HG03025 (cell line): ENCODE results near the gene CLOCK.

ENCODE experiments used
- ATAC-seq: cut with Tn5 transposase; IDR thresholded peaks from one replicate; pipeline ENCODE4 v1.9.1; 2021; ENCODE audit warnings: mild to moderate bottlenecking, moderate library complexity; ENCODE audit not compliant: unreplicated experiment, low FRiP score

Gene CLOCK

DNA sequence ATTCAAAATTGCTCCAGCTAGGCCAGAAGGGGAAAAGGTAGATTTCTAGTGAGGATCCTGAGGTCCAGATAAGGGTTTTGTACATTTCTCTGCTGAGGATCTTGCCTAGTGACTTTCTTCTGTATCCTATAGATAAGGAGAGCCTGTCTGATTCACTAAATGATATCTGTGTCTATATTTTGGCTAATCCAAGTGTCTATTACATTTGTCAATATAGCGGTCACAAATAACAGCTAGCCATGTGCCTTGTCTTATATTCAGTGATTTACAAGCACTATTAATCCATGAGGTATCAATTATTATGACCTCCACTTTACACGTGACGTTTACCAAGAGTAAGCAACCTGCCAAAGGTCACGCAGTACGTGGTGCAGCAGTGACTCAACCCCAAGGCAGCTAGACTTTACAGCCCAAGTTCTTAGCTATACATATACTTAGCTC is 109.3 kb downstream of the CLOCK start:
- no peak for ATAC-seq

DNA sequence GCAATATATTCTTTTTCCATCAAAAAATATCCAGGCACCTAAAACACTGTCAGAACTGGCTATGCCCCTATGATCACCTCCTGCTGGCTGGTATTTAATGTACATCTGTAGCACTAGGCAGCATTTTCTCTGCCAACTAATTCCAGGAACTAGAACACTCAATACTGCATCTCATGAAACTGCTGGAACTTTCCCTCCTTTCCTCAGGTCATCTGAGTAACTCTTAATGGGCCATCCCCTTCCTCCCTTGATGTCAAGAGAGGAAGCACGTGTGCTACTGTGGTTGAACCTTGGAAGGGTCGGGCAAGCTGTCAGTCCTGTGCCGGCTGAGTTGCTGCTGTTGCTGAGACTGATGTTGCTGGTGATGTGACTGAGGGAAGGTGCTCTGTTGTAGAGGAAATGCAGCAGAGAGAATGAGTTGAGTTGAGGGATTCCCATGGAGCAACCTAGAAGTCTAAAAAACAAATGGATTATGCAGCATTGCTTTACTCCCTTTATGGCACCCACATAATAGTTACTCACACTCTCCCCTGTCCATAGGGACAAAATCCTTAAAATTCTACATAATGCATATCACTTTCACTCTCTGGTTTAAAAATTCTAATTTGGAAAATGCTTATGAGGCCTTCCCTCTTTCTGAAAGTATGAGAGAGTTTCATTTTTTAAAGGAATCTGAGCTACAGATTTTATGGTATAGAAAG is 111.4 kb downstream of the CLOCK start:
- ATAC-seq: no peak

DNA sequence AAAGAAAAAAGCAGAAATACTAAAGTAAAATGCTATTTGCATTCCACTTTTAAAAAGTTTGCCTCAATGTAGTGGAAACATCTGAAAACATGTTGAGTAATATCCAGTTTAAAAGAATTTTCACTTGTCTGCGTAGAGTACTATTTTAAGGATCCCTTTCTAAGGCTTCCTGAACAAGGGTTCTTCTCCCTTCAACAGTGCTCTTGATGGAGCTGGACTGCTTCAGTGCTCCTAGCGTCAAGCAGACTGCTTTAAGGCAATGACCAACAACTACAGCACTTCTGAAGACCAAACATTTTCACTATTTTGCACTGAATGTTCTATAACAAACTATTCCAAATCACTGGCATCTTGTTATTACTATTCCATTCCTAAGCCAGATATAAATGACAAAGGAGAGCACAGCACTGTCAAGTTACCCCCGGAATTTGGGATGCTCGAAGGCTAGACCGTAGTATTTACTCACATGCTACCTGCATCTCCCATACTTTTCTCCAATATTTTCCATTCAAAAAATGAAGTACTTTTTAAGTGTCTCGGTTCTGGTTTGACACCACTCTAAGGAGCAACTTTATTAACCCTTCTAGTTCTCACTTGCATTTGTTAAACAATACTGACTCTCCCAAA is 114.9 kb downstream of the CLOCK start:
- ATAC-seq: no peak

DNA sequence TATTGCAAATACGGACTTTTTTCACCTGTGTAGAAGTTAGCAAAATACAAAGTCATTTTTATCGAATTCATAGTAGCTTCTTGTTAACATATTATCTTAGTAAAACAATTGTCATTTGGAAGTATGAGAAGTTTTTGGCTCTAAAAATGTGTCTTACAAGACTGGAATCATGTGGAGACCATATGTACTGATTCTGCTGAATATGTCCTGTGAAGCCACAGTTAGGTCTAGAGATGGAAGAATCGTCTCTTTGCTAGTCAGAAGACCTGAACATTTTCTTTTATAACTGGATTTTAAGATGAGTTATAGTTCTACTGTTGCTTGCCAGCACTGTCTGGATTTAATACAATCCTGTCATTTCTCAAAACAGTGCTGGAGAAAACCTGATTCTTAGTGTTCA is 121.9 kb downstream of the CLOCK start:
- ATAC-seq: no peak

DNA sequence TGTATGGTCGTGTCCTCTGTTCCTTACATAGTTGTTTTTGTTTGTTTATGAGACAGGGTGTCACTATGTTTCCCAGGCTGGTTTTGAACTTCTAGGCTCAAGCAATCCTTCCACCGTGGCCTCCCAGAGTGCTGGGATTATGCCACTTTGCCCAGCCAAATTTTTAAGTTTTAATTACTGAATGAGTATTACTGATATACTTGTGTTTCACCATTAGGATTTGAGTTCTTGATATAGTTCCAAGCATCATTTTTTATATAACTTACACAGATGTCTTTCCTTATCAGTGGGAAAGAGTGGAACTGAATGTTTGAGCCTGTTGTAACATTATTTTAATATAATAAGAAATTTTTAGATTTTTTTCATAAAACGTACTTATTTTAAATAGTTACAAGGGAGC is 130.5 kb downstream of the CLOCK start:
- ATAC-seq: no peak

DNA sequence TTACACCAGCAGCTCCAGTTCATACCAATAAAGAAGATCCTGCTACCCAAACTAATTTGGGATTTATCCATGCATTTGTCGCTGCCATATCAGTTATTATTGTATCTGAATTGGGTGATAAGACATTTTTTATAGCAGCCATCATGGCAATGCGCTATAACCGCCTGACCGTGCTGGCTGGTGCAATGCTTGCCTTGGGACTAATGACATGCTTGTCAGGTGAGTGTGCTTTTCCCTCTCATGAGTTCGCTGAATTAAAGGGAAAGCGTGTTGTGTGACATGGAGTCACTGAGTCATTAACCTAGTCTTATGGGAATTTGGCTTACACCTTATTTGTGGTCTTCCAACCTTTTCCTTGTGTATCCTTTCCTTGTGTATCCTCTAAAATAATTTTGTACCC is 135.1 kb downstream of the CLOCK start:
- no peak for ATAC-seq

DNA sequence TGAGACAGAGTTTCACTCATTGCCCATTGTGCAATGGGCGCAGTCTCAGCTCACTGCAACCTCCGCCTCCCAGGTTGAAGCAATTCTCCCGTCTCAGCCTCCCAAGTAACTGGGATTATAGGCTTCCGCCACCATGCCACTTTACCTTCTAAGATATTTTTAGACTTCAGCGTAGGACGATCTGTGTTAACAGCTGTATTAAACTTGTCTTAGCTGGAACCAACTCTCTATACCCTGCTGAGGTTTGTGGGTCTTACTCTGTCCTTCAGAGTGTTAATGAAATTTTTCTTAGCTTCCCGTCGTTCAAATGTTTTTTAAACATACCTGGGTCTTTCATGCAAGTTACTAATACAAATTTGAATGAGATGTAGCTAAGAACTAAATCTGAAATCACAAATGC is 136.3 kb downstream of the CLOCK start:
- no peak for ATAC-seq

DNA sequence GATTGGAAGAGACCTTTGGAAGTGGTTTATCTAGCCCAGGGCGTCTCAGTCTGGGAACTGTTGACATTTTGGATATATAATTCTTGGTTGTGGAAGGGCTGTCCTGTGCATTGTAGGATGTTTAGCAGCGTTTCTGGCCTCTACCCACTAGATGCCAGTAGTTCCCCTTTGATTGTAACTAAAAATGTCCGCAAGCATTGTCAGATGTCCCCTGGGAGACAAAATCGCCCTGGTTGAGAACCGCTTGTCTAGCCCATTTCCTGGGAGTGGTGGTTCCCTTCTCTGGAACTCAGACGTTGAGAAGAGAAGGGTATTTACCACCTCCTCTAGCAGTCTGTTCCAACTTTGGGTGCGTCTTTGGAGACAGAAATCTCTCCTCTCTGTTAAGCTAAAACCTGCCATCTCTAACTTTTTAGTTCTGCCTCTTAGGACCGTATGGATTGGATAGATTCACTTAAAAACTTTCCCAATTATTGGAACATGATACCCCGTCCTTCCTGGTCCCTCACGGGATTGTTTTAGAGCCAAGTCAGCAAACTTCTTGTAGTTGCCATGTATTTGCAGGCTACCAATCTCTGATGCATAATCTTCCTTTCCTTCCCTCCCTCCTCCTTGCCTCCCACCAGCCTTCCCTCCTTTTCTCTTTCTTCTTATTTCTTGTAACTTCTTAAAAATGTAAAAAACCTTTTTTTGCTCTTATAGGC is 137.1 kb downstream of the CLOCK start:
- peak; percentile 57 for ATAC-seq

DNA sequence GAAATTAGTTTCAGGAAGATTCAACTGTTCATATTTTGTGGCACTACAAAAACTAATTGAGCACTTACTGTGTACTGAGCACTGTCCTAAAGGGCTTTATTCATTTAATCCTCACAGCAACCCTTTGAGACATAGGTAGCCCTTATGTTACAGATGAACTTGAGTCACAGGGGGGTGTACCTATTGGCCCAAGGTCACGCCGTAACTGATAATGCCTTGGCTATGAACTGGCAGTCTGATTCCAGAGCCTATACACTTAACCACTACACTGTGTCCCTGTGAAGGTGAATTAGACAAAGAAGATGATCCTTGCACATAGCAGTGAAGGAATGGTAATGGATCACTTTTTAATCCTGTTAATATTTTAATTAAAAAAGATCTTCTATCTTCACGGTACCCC is 138.9 kb downstream of the CLOCK start:
- no peak for ATAC-seq

DNA sequence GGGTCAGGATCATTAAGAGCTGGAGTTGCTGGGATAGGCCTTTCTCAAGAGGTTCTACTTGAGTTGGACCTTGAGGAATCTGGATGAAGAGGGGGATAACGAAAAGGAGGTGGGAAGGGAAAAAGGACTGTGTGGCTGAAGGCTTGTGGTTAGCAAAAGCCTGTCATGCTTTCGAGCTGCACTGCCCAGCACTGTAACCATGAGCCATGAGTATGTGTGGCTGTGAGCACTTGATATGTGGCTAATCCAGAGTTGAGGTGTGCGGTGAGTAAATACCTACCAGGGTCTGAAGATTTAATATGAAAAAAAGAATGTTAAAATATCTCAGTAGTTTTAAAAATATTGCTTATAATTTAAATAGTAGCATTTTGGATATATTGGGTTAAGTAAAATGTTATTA is 139.6 kb downstream of the CLOCK start:
- no peak for ATAC-seq

DNA sequence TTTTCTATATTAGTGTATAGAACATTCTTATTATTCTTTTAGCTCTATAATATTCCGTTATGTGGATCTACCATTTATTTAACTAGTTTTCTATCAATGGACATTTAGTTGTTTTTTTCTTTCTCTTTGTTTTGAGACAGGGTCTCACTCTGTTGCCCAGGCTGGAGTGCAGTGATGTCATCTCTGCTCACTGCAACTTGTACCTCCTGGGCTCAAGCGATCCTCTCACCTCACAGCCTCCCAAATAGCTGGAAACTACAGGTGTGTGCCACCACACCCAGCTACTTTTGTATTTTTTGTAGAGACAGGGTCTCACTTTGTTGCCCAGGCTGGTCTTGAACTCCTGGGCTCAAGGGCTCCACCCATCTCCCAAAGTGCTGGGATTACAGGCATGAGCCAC is 140.2 kb downstream of the CLOCK start:
- ATAC-seq: no peak

DNA sequence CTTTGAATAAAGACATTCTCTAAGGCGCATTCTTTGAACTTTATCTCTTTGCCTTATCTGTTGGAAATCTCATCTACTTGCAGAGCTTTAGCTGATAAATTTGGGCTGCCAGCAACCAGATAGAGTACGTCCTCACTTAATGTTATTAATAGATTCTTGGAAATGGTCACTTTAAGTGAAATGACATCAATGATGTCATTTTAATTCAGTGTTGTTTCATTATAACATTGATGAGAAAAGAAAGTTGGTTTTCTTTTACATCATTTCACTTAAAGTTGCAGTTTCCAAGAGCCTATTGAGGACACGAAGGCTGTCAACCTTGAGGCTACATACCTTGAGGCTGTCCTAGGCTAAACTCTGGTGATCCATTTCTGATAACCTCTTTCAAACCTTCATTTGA is 141.6 kb downstream of the CLOCK start:
- ATAC-seq: no peak

DNA sequence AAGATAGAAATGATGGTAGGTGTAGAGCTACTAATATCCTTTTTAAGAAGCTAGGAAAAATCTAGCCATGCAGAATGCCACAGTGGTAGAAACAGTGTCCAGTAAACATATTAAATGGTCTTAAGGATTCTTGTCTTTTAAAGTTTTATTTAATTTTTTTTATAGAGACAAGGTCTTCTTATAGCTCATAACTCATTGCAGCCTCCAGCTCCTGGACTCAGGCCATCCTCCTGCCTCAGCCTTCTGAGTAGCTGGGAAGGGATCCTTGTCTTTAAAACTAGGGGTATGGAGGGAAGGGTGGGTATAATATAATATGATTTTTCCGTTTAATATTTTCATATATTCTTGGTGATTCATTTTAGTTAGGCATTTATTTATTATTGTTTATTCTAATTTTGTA is 147.1 kb downstream of the CLOCK start:
- no peak for ATAC-seq

DNA sequence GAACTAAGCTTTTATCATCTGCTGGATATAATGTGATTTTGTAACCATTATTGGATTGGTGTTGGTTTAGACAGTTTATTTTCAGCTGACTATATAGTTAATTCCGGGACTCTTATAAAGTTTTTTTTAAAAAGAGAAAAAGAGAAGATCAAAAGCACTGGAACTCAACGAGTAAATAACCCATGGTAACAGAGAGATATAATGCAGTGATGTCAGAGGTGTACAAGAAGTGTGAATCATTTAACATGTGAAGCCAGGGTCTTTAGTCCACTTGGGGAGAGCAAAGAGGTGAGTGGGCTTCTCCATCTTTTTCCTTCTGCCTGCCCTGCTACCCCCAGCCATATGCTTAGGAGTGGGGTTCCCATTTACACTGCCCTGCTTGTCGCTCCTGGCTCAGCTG is 147.7 kb downstream of the CLOCK start:
- no peak for ATAC-seq

DNA sequence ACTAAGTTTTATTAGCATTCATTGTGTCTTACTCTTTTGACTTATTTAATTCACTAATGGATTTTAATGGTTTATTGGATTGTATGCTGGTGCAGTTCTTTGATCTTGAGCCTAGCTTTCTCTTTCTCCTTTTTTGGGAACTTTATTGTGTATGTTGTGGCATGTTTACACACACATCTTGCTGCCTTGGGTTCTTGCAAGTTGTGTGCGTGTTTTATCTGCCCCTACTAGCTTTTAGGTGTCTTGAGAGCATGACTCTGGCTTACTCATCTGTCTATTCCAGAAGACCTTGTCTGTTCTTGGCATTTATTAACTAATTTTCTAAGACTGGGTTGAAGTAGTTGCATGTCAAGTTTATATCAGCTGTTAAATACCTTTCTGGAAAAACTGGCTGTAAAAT is 148.2 kb downstream of the CLOCK start:
- no peak for ATAC-seq

DNA sequence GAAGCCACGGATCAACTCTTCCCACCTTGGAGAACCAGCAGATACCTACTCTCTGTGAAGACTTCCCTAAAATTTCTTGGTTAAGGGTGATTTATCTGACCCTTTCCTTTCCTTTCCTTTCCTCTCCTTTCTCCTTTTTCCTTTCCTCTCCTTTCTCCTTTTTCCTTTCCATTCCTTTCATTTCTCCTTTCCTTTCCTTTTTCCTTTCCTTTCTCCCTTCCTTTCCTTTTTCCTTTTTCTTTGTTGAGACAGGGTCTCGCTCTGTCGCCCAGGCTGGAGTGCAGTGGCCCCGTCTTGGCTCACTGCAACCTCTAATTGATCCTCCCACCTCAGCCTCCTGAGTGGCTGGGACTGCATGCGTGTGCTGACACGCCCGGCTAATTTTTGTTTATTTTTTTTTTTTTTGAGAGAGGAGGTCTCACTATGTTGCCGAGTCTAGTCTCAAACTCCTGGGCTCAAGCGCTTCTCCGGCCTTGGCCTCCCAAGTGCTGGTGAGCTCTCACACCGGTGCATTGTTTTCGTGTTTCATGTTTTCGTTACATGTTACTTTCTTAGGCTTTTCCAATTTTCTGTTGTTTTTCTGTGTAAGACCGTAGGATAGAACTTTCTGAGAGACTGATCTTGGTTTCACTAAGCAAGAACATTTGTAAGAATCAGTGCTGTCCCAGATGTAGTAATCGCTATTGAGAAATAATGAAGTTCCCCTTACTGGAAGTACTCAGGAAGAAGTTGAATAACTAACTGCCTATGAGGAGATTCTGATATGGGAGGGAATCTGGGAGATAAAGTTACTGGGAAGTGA is 149.0 kb downstream of the CLOCK start:
- ATAC-seq: no peak

DNA sequence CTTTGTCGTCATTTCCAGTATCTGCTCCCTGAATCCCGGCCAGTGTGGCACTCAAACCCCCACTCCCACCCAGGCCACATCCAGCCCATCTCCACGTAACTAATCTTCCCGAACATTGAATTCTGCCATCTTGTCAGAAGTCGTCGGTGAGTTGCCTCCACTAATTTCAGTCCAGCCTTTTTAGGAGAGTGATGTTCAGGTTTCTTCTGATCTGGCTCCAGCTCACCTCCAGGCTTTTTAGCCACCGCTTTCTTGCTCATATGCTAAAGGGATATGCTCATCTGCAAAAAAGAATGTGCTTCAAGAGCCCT is 149.6 kb downstream of the CLOCK start:
- no peak for ATAC-seq

DNA sequence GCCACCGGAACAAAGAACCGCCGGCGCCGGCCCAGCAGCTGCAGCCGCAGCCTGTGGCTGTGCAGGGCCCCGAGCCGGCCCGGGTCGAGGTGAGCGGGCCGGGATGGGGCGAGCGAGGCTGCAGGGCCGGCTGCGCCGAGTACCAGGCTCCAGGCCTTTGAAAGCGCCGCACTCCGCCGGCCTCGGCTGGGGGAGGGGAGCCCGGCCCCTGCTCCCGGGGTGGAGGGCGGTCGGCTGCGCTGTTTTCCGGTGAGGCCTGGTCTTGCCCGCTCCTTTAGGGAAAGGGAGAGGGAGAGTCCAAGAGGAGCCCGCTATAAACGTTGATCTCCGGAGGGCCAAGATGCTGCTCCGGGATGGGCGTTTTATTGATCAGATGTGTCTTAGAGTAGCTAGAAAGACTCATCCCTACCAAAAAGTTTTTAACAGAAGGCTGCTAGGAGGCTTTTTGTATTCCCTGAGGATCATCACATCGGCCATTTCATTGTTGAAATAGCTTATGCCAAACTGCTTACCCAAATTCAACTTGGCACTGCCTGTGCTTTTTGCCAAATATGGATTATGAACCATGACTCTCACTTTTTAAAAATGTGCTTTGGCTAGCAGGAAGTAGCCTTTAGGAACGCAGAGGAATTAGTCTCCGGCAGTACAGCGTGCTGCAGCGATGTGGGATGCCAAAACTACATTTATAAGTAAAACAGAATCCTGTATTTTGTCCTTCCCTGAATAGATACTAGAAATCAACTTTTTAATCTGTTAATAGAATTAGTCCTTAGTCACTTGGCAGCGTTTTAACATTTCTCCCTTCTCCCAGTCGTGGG is 150.2 kb downstream of the CLOCK start:
- ATAC-seq: peak; percentile 20

DNA sequence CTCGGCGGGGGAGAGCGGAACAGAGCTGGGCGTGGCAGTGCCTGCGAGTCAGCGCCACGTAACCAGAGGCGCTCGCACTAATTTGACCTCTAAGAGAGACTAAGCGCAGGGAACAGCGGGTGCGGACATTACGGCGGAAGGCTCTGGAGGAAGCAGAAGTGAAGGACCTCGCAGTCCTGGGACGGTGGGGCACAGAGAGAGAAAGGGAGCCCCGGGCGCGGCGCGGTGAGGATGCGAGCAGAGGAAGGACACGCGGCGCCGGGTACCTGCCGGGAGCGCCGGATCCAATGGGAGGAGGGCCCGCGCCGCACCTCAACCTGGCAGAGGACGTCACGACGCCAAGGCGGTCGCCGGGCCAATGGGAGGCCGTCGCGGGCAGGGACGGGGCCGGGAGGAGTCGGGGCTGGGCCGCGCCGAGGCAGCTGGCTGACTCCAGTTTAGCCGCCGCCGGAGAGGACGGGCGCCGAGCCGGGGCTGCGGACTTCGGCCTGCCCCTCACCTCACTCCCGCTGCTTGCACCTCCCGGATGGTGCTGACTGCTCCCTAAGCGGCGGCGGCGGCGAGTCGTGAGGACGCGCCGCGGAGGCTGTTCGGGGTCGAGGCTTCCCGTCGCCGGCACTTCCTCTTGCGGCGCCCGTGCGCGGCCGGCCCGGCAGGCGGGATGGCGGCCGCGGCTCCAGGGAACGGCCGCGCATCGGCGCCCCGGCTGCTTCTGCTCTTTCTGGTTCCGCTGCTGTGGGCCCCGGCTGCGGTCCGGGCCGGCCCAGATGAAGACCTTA is 151.0 kb downstream of the CLOCK start, which contains the start of gene TMEM165:
TSS of gene TMEM165 (plus strand) at position 429 of the 779 bp plus-strand sequence. CDS start at position 662, 233 bp downstream.
- peak; percentile 91 for ATAC-seq

DNA sequence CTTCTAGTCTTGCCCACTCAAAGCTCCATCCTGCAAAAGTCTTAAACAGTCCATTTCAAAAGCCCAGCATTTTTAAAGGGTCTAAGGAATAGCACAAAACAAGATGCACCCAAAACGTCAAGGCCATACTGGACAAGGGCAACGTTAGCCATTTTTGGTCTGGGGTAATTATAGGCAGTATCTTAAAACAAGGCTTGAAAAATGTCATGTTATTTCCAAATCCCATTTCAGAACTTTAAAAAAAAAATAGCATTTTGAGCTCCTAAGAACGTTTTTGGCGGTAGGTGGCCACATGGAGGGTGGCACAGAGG is 151.5 kb downstream of the CLOCK start:
- ATAC-seq: peak; percentile 0
